NCI-H345 treated with DMSO at 0.1 percent for 48 hours (cell line): ENCODE data around the gene HAUS8.
"Not testable (repeated sequence)": the region's sequence is repeated elsewhere in the genome, so short reads cannot be mapped to it uniquely, and the experiment has no call there.

ENCODE experiments used
- DNase-seq: peaks from one replicate; lab custom pipeline; 2025; ENCODE audit not compliant: unreplicated experiment; lab: John Stamatoyannopoulos, UW

HAUS8 gene

DNA sequence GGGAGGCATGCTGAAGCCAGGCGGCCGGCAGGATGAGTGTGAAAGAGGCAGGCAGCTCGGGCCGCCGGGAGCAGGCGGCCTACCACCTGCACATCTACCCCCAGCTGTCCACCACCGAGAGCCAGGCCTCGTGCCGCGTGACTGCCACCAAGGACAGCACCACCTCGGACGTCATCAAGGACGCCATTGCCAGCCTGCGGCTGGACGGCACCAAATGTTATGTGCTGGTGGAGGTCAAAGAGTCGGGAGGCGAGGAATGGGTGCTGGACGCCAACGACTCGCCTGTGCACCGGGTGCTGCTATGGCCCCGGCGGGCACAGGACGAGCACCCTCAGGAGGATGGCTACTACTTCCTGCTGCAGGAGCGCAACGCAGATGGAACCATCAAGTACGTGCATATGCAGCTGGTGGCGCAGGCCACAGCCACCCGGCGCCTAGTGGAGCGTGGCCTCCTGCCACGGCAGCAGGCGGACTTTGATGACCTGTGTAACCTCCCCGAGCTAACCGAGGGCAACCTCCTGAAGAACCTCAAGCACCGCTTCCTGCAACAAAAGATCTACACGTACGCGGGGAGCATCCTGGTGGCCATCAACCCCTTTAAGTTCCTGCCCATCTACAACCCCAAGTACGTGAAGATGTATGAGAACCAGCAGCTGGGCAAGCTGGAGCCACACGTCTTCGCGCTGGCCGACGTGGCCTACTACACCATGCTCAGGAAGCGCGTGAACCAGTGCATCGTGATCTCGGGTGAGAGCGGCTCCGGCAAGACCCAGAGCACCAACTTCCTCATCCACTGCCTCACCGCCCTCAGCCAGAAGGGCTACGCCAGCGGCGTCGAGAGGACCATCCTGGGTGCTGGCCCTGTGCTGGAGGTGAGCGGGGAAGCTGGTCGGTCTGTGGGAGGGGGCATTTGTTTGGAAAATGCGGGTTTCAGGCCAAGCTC, 26.7 kb upstream of the HAUS8 start:
- DNase-seq: no peak

DNA sequence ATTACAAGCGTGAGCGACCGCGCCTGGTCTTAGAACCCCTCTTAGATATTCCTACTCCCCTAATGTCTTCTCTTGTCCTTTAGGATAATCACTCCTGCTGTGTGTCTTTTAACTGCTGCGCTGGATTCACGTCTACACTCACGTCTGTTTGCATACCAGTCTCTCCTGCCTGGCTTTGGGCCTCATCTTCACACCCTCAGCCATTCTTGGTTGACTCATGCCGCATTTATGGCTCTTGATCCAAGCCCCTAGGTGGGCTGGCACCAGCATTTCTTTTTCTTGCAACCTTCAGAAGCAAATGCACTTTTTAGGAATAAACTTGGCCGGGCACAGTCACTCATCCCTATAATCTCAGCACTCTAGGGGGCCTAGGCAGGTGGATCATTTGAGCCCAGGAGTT, 23.1 kb upstream of the HAUS8 start:
- no peak for DNase-seq

DNA sequence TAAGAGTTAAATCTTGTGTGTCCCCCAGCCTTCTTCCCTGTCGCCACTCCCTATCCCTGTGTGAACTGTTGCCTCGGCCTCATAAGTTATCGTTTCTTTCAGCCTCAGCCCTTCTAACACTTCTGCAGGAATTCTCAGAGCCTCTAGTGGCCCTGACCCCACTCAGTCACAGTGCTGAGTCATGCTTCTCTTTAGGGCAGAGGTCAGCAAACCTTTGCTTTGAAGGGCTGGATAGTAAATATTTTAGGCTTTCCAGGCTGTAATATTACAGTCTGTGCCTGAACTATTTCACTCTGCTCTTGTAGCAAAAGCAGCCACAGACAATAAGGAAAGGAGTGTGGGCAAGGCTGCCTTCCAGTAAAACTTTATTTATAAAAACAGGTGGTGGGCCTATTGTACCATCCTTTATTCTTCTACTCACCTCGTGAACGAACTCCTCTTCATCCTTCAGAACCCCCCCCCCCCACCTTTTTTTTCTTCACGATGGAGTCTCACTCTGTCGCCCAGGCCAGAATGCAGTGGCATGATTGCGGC, 22.4 kb upstream of the HAUS8 start:
- no peak for DNase-seq

DNA sequence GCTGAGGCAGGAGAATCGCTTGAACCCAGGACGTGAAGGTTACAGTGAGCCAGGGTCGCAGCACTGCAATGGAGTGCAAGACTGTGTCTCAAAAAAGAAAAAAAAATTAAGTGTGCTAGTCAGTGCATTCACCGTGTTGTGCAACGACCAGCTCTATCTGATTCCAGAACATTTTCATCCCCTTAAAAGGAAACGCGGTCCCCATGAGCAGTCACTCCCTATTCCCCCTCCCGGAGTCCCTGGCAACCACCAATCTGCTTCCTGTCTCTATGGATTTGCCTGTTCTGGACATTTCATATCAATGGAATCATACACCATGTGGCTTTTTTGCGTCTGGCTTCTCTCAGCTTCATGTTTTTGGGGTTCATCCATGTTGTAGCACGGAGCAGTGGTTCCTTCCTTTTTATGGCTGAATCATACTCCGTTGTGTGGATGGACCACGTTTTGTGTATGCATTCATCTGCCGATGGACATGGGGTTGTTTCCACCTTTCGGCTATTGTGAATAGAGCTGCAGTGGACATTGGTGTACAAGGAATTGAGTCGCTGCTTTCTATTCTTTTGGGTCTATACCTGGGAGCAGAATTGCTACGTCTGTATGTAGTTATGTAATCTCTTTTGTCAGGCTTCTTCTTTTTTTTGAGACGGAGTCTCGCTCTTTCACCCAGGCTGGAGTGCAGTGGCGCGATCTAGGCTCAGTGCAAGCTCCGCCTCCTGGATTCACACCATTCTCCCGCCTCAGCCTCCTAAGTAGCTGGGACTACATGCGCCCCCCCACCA, 20.1 kb upstream of the HAUS8 start:
- DNase-seq: no peak

DNA sequence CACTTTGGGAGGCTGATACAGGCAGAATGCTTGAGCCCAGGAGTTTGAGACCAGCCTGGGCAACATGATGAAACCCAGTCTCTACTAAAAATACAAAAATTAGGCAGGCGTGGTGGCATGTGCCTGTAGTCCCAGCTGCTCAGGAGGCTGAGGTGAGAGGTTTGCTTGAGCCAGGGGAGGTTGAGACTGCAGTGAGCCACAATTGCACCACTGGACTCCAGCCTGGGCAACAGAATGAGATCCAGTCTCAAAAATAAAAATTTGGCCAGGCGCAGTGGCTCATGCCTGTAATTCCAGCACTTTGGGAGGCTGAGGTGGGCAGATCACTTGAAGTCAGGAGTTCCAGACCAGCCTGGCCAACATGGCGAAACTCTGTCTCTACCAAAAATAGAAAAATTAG, 19.4 kb upstream of the HAUS8 start:
- not testable (repeated sequence) for DNase-seq

DNA sequence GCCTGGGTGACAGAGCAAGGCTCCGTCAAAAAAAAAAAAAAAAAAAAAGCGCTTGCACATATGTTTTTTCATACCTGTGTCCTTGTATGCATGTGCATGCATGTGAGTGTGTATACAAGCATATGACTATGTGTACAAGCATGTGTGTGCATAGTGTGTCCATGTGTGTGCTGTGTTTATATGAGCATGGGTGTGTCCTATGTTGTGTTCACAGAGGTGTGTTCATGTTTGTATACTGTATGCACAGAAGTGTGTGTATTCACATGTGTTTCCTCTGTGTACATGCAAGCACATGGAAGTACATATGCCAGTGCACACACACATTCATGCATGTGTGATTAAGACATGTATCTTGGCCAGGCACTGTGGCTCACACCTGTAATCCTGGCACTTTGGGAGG, 17.4 kb upstream of the HAUS8 start:
- DNase-seq: no peak

DNA sequence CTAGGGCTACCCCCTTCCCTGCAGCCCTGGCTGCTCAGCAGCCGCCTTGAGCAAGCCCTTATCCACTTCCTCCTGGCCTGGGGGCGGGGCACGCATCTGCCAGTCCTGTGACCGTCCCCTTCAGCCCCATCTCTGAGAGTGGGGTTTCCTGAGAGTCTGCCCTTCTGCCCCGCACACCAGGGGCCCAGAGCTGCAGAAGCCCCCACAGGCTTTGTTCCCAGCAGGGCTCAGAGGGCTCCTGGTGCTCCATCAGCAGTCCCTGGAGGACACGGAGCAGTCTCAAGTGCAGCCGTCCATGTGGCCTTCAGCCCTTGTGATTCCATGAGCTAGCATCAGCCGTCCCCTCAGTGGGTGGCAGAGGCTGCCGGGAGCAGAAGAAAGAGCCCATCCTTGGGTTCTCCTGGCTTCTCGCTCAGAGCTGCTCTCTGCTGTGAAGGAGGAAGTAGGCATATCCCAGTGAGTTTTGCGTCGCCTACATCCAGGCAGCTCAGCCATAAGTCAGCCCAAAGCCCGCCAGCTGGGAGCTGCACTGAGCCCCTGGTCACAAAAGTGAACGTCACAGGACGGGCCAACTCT, 16.6 kb upstream of the HAUS8 start:
- DNase-seq: no peak

DNA sequence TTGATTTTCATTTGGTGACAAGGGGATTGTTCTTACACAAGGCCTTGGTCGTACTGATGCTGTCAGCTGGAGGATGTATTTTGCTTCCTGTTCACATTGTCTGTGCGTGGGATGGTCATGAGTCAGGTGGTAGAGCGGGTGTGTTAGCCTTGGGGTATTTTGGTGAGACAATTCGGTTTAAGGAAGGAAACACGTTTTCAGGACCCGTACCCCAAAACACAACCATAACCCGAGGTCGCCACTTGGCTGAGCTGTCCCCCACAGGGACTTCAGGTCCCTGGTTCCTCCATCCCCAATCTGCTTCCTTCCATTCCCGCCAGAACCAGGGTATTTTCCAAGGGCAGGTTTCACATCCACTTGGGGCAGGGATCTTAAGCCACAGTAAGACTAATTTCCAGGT, 15.3 kb upstream of the HAUS8 start:
- DNase-seq: no peak

DNA sequence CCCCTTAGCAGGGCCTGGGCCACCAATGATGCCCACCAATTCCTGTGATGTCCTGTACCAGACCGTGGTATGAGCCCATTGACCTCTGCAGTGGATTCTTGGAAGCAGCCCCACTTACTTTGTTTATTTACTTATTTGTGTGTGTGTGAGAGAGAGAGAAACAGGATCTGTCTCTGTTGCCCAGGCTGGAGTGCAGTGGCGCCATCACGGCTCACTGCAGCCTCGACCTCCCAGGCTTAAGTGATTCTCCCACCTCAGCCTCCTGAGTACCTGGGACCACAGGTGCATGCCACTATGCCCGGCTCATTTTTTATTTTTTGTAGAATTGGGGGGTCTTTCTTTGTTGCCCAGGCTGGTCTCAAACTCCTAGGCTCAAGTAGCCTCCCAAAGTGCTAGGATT, 13.3 kb upstream of the HAUS8 start:
- no peak for DNase-seq

DNA sequence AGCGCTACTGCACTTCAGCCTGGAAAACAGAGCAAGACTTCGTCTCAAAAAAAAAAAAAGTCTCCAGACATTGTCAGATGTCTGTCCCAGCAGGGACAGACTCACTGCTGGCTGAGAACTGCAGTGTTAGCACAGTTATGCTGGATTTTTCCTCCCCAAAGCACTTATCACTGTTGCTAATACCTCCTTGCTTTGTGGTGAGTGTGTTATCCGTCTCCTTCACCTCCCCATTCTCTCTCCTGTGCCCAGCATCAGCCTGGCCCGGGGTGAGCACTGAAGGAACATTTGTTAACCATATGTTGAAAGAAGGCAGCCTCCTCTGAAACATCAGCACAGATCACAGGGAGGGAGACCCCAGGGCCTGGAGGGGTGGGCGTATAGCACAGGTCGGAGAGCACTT, 11.6 kb upstream of the HAUS8 start:
- no peak for DNase-seq

DNA sequence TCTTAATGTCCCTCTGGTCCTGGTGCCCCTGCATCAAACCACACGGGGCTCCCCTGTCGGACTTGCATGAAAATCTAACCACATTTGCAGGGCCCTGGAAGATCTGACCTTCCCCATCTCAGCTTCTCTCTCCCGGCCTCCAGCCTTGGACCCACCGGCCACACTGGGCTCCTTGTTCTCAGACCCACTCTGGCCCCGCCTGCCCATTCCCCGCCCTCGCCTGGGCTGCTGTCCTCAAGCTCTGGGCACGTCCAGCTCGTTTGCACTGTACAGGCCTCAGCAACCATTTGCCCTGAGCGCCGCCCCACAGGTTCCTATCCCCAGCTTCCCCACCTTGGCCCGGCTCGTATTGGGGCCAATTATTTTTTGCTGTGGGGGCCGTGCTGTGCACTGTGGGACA, 10.9 kb upstream of the HAUS8 start:
- DNase-seq: no peak

DNA sequence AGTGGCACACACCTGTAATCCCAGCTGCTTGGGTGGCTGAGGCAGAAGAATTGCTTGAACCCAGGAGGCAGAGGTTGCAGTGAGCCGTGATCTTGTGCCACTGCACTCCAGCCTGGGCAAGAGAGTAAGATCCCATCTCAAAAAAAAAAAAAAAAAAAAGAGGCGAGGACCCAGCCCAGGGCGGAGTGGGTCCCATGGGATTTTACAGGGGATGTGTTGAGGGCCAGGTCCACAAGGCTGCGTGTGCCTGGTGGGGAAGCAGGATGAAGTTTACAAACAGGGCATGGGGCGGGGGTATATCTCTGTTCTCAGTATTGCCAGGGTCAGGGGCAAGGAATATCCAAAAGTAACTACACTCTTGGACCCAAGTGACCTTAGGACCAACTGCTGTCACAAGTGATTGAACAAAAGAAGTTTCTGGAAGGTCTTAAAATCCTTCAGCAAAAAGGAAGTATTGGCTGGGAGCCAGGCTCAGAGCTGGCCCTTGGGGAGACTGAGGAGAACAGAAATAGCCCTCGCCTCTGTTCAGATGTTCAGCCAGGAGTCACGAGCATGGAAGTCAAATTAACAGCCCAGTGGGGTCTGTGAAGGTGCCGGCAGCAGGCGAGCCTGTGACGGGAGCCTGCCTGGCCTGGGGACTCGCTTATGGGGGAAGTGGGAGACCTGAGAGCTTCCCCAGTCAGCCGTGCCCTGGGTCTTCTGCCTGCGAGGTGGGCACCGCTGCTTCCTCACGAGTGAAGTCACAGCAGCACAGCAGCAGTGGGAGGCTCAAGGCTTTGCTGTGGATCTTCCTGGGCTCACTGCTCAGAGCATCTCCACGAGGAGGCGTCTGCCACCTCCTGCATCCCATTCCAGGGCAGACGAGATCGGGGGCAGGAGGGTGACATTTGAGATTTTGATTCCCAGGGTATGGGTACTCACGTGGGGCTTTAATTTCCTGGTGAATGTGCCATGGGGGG, 6.7 kb upstream of the HAUS8 start:
- no peak for DNase-seq

DNA sequence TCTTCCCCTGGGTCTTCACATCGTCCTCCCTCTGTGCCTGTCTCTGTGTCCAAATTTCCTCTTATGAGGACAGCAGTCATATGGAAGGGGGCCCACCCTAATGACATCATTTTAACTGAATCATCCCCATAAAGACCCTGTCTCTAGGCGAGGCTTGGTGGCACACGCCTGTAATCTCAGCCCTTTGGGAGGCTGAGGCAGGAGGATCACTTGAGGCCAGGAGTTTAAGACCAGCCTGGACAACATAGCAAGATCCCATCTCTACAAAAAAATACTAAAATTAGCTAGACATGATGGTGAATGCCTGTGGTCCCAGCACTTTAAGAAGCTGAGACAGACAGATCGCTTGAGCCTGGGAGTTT, 5.2 kb upstream of the HAUS8 start:
- no peak for DNase-seq

DNA sequence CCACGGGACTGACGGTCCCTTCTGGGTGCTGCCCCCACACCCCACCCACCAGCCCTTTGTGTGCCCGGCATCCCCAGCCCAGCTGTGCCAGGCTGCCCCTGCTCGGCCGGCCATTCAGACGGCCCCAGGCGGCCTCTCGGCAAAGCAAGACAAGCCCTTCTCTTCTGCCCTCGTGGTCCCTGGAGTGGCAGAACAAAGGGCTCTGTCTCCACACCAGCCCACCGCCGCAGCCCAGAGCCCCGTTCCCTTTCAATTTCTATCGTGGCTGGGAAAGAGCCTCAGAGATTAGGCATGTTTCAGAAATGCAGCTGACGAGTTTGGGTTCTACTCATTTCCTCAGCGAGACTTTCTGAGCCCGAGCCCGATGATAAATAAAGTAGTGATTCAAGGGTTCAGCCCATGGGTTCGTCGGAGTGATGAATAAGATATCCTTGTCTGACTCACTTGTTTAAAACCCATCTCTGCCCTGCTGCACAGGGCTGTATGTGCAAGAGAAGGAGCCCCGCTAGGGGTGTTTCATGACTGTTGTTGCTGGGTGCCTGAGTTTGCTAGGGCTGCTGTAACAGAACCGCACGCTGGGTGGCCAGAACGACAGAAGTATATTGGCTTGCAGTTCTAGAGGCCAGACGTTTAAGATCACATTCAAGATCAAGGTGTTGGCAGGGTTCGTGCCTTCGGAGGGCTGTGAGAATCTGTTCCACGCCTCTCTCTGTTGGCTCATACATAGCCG, 4.6 kb upstream of the HAUS8 start:
- no peak for DNase-seq

DNA sequence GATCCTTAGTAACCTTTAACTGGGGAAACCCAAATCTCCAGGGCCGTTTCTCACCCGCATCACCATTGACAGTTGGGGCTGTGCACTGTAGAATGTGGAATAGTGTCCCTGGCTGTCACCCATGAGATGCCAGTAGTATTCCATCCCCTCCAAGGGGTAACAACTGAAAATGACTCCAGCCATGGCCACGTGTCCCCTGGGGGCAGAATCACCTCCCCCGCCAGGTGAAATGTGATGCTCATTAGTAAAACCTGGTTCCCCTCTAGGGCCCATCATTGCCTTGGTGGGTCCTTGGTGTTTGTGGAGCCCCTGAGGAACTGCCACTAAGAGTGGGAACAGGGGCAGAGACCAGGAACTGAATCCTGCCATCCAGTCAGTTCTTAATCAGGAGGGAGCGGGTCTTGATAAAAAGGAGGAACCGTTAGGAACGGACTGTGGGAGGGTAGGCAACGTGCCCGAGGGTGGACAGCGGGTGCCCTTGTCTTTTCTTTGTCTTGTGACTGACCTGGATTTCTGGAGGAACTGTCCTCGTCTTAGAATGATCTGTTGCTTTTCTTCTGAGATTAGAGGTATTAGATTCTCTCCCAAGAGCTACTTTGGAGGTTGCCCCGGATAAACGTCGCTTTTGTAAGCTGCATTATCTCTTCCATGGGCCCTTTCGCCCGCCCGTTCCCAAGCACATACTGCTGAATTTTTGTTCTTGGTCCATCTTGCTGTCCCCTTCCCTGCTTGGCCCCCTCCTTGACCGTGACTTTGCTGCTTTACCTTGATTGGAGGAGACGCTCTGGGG, 3.9 kb upstream of the HAUS8 start:
- DNase-seq: no peak

DNA sequence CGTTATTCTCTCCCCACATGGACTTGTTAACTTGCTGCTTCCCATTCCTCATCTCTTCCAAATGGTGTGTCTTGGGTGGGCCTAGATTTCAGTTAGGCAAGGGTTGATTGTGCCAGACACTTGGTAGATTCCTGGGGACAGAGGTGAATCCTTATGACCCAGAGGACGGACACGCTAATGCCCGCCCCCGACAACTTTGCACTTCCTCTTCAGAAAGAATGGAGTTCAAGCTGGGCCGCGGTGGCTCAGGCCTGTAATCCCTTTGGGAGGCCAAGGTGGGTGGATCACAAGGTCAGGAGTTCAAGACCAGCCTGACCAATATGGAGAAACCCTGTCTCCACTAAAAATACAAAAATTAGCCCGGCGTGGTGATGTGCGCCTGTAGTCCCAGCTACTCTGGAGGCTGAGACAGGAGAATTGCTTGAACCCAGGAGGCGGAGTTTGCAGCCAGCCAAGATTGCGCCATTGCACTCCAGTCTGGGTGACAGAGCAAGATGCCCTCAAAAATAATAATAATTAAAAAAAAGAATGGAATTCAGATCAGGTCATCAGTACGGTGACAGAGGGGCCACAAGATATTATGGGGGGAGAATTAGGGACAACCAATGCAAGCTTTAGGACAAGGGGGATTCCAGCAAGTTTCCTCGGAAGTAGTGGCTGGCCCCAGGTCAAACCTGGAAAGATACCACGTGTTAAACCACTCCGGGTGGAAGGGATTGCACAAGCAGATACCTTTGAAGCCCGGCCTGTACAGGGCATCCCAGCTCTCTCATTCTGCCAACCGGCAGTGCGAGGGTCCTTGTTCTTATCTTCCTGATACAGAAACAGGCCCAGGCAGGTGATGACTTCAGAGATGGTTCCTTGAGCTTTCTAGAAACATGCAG, 3.0 kb upstream of the HAUS8 start:
- DNase-seq: no peak

DNA sequence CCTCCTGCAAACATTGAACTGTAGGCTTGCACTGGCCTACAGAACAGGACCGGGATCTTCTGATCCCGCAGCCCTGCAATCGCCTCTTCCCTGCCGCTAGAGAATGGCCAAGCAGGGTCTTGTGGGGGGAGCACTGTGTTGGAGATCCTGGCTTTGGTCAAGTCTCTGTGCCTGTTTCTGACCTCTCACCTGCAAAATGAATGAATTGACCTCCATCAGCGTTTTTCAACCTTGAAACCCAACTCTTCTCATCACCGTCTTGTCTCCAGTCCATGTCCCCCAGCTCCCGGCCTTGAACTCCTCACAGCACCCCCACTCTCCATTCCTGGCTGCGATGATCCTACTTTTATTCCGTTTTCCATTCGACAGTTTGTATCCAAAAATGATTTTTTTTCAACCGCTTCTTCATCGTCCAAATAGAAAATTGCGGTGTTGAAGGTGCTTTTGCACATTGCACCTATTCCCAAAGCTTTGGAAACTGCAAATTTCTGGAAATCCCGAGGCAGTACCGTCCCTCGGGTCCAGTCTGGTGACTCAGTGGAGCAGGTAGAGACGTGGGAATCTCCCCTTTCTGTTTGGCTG, 2.3 kb upstream of the HAUS8 start:
- no peak for DNase-seq

DNA sequence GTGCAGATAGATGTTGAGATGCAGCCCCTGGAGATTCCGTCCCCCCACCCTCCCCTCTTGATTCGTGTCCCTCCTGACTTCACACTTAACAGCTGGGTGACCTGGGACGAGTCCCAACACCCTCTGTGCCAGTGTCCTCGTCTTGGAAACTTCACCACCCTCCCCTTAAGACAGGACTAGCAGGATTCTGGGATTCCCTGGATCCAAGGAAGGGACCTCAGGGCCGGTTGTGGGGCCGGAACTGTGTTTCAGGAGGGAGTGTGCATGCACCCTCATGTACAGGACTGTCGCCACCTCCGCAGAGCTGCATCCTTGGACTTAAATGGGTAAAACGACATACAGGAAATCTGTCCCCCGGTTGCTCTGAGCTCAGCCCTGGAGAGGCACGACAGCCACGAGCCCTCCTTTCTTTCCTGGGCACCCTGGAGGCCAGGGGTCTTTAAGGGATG, 1.3 kb upstream of the HAUS8 start:
- DNase-seq: no peak
